ENCODE measurements around the gene SPOUT1.
"Not testable (repeated sequence)": the region's sequence is repeated elsewhere in the genome, so short reads cannot be mapped to it uniquely, and the experiment has no call there.

Gene SPOUT1

GRCh38 chr9:128802482-128802881 is 27.1 kb downstream of the SPOUT1 start:
- TF ChIP-seq CTCF (IDR thresholded peaks at IDR 0.05; ENCODE audit: borderline replicate concordance, insufficient read depth, low read depth, low read length), result no peak
- no peak overlapping the region for H3K4me3 ChIP-seq (ENCODE audit: low read depth, low read length)

- TF ChIP-seq CTCF (IDR thresholded peaks at IDR 0.05; ENCODE audit: borderline replicate concordance, insufficient read depth, low read depth, low read length), result no peak
These were observed 29.5 kb downstream of the SPOUT1 start for GRCh38 chr9:128800061-128800460.

GRCh38 chr9:128798896-128799295 is 30.7 kb downstream of the SPOUT1 start:
- no peak overlapping the region for H3K4me3 ChIP-seq (ENCODE audit: low read depth, low read length)
- no peak for TF ChIP-seq CTCF (IDR thresholded peaks at IDR 0.05; ENCODE audit: borderline replicate concordance, insufficient read depth, low read depth, low read length)

More at GRCh38 chr9:128800061-128800460, 29.5 kb downstream of the SPOUT1 start:
- no peak overlapping the region for H3K4me3 ChIP-seq (ENCODE audit: low read depth, low read length)

GRCh38 chr9:128794961-128795360 is 34.6 kb downstream of the SPOUT1 start:
- not testable (repeated sequence) for H3K4me3 ChIP-seq (ENCODE audit: low read depth, low read length)

GRCh38 chr9:128792978-128793686 is 36.5 kb downstream of the SPOUT1 start:
- no peak overlapping the region for H3K4me3 ChIP-seq (ENCODE audit: low read depth, low read length)
- no peak for TF ChIP-seq CTCF (IDR thresholded peaks at IDR 0.05; ENCODE audit: borderline replicate concordance, insufficient read depth, low read depth, low read length)

GRCh38 chr9:128792134-128792533 is 37.5 kb downstream of the SPOUT1 start:
- TF ChIP-seq CTCF (IDR thresholded peaks at IDR 0.05; ENCODE audit: borderline replicate concordance, insufficient read depth, low read depth, low read length), result no peak

GRCh38 chr9:128790536-128790935 is 39.1 kb downstream of the SPOUT1 start:
- no peak for TF ChIP-seq CTCF (IDR thresholded peaks at IDR 0.05; ENCODE audit: borderline replicate concordance, insufficient read depth, low read depth, low read length)
- H3K4me3 ChIP-seq (ENCODE audit: low read depth, low read length), result no peak overlapping the region

More at GRCh38 chr9:128792134-128792533, 37.5 kb downstream of the SPOUT1 start:
- H3K4me3 ChIP-seq (ENCODE audit: low read depth, low read length), result no peak overlapping the region

Data from GM12875 (cell line).